HCT116 (cell line): Measurements from ENCODE around the gene ALOXE3. TPM values are rescaled to one million over a fixed set of nuclear protein-coding genes. Genes with fewer than 3 reads are reported as not detected.

ENCODE experiments used
- ATAC-seq: fragments of 200-7000 bp; cut with Tn5 transposase; 2 replicates; pipeline ENCODE4 v1.9.1; 2020; ENCODE audit warnings: mild to moderate bottlenecking, moderate library complexity
- BruUV-seq: library from RNA; stranded (reverse); fragments of 400-500 nt; replicated peaks from 2 replicates; lab custom pipeline; 2021; lab: Mats Ljungman, UMichigan
- CTCF ChIA-PET: fragments of 300-600 bp; sonication (Branson Sonifier 250); formaldehyde crosslinking; loops from one replicate; lab custom pipeline; 2021; ENCODE audit warnings: antibody characterized with exemption; lab: Charles Lee
- POLR2A ChIA-PET: fragments of 300-600, 350-600 bp; sonication (Branson Sonifier 250); formaldehyde crosslinking; loops from one replicate; lab custom pipeline; 2021; ENCODE audit warnings: antibody characterized with exemption; lab: Charles Lee
- RAD21 ChIA-PET, 2 experiments: fragments of 300-600 bp; sonication (Branson Sonifier 250); formaldehyde crosslinking; loops; one replicate each; lab custom pipeline; 2023; ENCODE audit warnings: low total read pairs in 2 of 2; ENCODE audit not compliant: uncharacterized antibody in 2 of 2, unreplicated experiment in 2 of 2, low non-redundant PET in 1 of 2; lab: Charles Lee
- DNase-seq: peaks from one replicate; pipeline ENCODE4 v3.0.0-alpha.2; 2010; ENCODE audit warnings: low read depth, low spot score
- H2AFZ ChIP-seq: fragments of 200-600 bp; shearing (Covaris generic), sonication (generic); 2 replicates; pipeline ENCODE4 v1.6.1; 2017; ENCODE audit warnings: low read depth, mixed run types, mixed read lengths, antibody characterized with exemption, low read length; ENCODE audit not compliant: poor library complexity, severe bottlenecking
- H3K27ac ChIP-seq: 2 replicates; pipeline ENCODE4 v1.5.1; 2012; ENCODE audit warnings: low read depth, low read length
- H3K27me3 ChIP-seq: fragments of 200-600 bp; sonication (generic); 2 replicates; pipeline ENCODE4 v1.6.1; 2016; ENCODE audit warnings: mixed run types, low read length, mixed read lengths; ENCODE audit not compliant: insufficient read depth
- H3K36me3 ChIP-seq, 2 experiments: fragments of 200-500 bp in 1 of 2; fragments of 200-600 bp in 1 of 2; sonication (Bioruptor generic) in 1 of 2; sonication (generic) in 1 of 2; 2 replicates each; pipeline versions ENCODE4 v1.5.1 to v1.6.1; 2014 to 2016; ENCODE audit warnings: low read length in 2 of 2, inconsistent platforms in 1 of 2, mixed read lengths in 1 of 2, mixed run types in 1 of 2; ENCODE audit not compliant: insufficient read depth in 2 of 2, control insufficient read depth in 1 of 2
- H3K4me1 ChIP-seq, 2 experiments: fragments of 200-600 bp in 1 of 2; sonication (generic) in 1 of 2; 2 replicates each; pipeline versions ENCODE4 v1.5.1 to v1.6.1; 2012 to 2017; ENCODE audit warnings: low read length in 2 of 2, inconsistent platforms in 1 of 2, mild to moderate bottlenecking in 1 of 2, mixed read lengths in 1 of 2, mixed run types in 1 of 2, moderate library complexity in 1 of 2; ENCODE audit not compliant: insufficient read depth in 2 of 2, control insufficient read depth in 1 of 2
- H3K4me2 ChIP-seq: fragments of 200-600 bp; sonication (generic); 2 replicates; pipeline ENCODE4 v1.6.1; 2017; ENCODE audit warnings: mixed run types, low read length, mixed read lengths
- H3K4me3 ChIP-seq, 2 experiments: fragments of 200-600 bp in 1 of 2; sonication (generic) in 1 of 2; replicated peaks in 1 of 2; 2 replicates each; pipeline ENCODE4 v1.5.1; 2011 to 2016; ENCODE audit warnings: low read length in 2 of 2, control low read depth in 1 of 2, low read depth in 1 of 2, mild to moderate bottlenecking in 1 of 2, mixed read lengths in 1 of 2, mixed run types in 1 of 2
- H3K79me2 ChIP-seq: fragments of 200-600 bp; sonication (generic); 2 replicates; pipeline ENCODE4 v1.6.1; 2017; ENCODE audit warnings: mild to moderate bottlenecking, mixed run types, low read length, moderate library complexity, mixed read lengths; ENCODE audit not compliant: insufficient read depth
- H3K9ac ChIP-seq: fragments of 200-600 bp; sonication (generic); 2 replicates; pipeline ENCODE4 v1.6.1; 2016; ENCODE audit warnings: low read length, mixed read lengths
- H3K9me2 ChIP-seq: fragments of 200-600 bp; sonication (generic), shearing (Covaris generic); 2 replicates; pipeline ENCODE4 v1.6.1; 2017; ENCODE audit warnings: mixed run types, mild to moderate bottlenecking, moderate library complexity; ENCODE audit not compliant: insufficient read depth
- H3K9me3 ChIP-seq, 2 experiments: fragments of 200-500 bp in 1 of 2; fragments of 200-600 bp in 1 of 2; sonication (Bioruptor generic) in 1 of 2; sonication (generic) in 1 of 2; 2 replicates each; pipeline ENCODE4 v1.6.1; 2014 to 2017; ENCODE audit warnings: low read length in 2 of 2, mixed read lengths in 2 of 2, inconsistent platforms in 1 of 2, low read depth in 1 of 2, mild to moderate bottlenecking in 1 of 2, mixed run types in 1 of 2, moderate library complexity in 1 of 2; ENCODE audit not compliant: control insufficient read depth in 1 of 2, insufficient read depth in 1 of 2
- H4K20me1 ChIP-seq: fragments of 200-600 bp; sonication (generic), shearing (Covaris generic); 2 replicates; pipeline ENCODE4 v1.6.1; 2017; ENCODE audit warnings: mixed run types, mild to moderate bottlenecking, moderate library complexity; ENCODE audit not compliant: insufficient read depth
- ATF3 ChIP-seq: IDR thresholded peaks from 2 replicates; pipeline ENCODE4 v1.6.1; 2012
- EGR1 ChIP-seq: IDR thresholded peaks from 2 replicates; pipeline ENCODE4 v1.6.1; 2012; ENCODE audit warnings: low read depth
- FOSL1 ChIP-seq: IDR thresholded peaks from 2 replicates; pipeline ENCODE4 v1.6.1; 2012; ENCODE audit warnings: low read depth
- MAX ChIP-seq: IDR thresholded peaks from 2 replicates; pipeline ENCODE4 v1.6.1; 2012
- POLR2A ChIP-seq: IDR thresholded peaks from 2 replicates; pipeline ENCODE4 v1.7.0; 2011; ENCODE audit warnings: borderline replicate concordance; ENCODE audit not compliant: insufficient read depth, insufficient read length; ENCODE audit errors: extremely low read depth
- POLR2AphosphoS5 ChIP-seq: IDR thresholded peaks from 2 replicates; pipeline ENCODE4 v1.6.1; 2011; ENCODE audit warnings: mild to moderate bottlenecking, low read depth, low read length, moderate library complexity
- RAD21 ChIP-seq: IDR thresholded peaks from 2 replicates; pipeline ENCODE4 v1.6.1; 2012; ENCODE audit warnings: low read depth, mild to moderate bottlenecking
- REST ChIP-seq: IDR thresholded peaks from 2 replicates; pipeline ENCODE4 v1.6.1; 2012; ENCODE audit warnings: low read depth
- SIN3A ChIP-seq: IDR thresholded peaks from 2 replicates; pipeline ENCODE4 v1.6.1; 2012; ENCODE audit warnings: low read depth
- SP1 ChIP-seq: IDR thresholded peaks from 2 replicates; pipeline ENCODE4 v1.6.1; 2012; ENCODE audit warnings: low read depth
- SRF ChIP-seq: IDR thresholded peaks from 2 replicates; pipeline ENCODE4 v1.6.1; 2012; ENCODE audit warnings: low read depth
- ZBTB33 ChIP-seq: IDR thresholded peaks from 2 replicates; pipeline ENCODE4 v1.6.1; 2011; ENCODE audit warnings: mild to moderate bottlenecking, low read length, moderate library complexity; ENCODE audit not compliant: insufficient replicate concordance; ENCODE audit errors: extremely low read depth
- ZFX ChIP-seq: fragments of 450-650 bp; IDR thresholded peaks from 2 replicates; pipeline ENCODE4 v1.6.1; 2017
- ZNF274 ChIP-seq: fragments of 200-500 bp; sonication (Bioruptor generic); IDR thresholded peaks from 2 replicates; pipeline ENCODE4 v1.6.1; 2014; ENCODE audit warnings: mild to moderate bottlenecking, low read depth, low read length, inconsistent platforms
- intact Hi-C: fragments of 100-400 bp; cut with micrococcal nuclease; formaldehyde crosslinking; loops from 2 replicates; pipeline ENCODE4 v1.10.0; 2022
- total RNA-seq: library from RNA; stranded (reverse); gene quantifications from one replicate; pipeline ENCODE4 v1.2.1, GENCODE V29; 2021; ENCODE audit not compliant: unreplicated experiment

ALOXE3 gene
- total RNA-seq, 1 experiment from 2014 or later = 3.5 TPM

- Histone ChIP-seq H3K9ac (no peak overlapping the region), H3K4me2 (no peak overlapping the region), H3K27ac (no peak overlapping the region), H4K20me1 (no peaks in the 10 kb centered on the region), H3K36me3 (no peaks in the 10 kb centered on the region)
- RAD21 ChIA-PET = no interaction called here
- no peak for ATAC-seq
- no TSS peak for BruUV-seq
- DNase-seq = no peak
- TF ChIP-seq FOSL1 (no peak), POLR2AphosphoS5 (no peak), SIN3A (no peak), MAX (no peak), SRF (no peak), POLR2A (no peak), ATF3 (no peak), SP1 (no peak), EGR1 (no peak), ZFX (no peak), REST (no peak), RAD21 (no peak), ZBTB33 (no peak), ZNF274 (no peak)
- TF ChIP-seq, all 23 proteins: peak for 0
- ChIA-PET POLR2A (no interaction called here), CTCF (interaction anchor here (0.5 to 0.9 kb wide), 3 partner anchors 16 to 670 kb away, joined by 3 read pairs; no protein-coding TSS in a partner anchor)
- Histone ChIP-seq H3K79me2 (peaks cover 4% of the 10 kb centered on the region; the same call in 1 of the 2 replicates), H3K4me3 (no peak overlapping the region), H3K27me3 (peaks cover 4% of the 10 kb centered on the region; the same call in 1 of the 2 replicates), H3K4me1 (peaks cover 2 to 39% of the 10 kb centered on the region in 2 experiments; a peak in 3 of 4 replicates), H3K9me3 (no peaks in the 10 kb centered on the region), H2AFZ (no peak overlapping the region), H3K9me2 (no peaks in the 10 kb centered on the region)
- intact Hi-C loops = loop anchor here (5.0 kb wide), 1 partner anchor 41 kb away; the partner anchor contains the start of gene ALOXE3
Observed at GRCh38 chr17:8076502-8077266, 41.6 kb downstream of the ALOXE3 start.
